GM19438 (cell line): Measurements from ENCODE around the gene GALK1.

Source experiments
- ATAC-seq: cut with Tn5 transposase; IDR thresholded peaks from one replicate; pipeline ENCODE4 v1.9.1; 2021; ENCODE audit warnings: low read depth; ENCODE audit not compliant: unreplicated experiment

The GALK1 gene

GRCh38 chr17:75729351-75729750 is 35.6 kb downstream of the GALK1 start:
- no peak for ATAC-seq

GRCh38 chr17:75727391-75727790 is 37.6 kb downstream of the GALK1 start:
- ATAC-seq = no peak

- ATAC-seq = no peak
These were observed 39.5 kb downstream of the GALK1 start for GRCh38 chr17:75725504-75725903.

- ATAC-seq = no peak
These were observed 40.7 kb downstream of the GALK1 start for GRCh38 chr17:75724016-75725003.

- ATAC-seq = no peak
These were observed 41.6 kb downstream of the GALK1 start for GRCh38 chr17:75723171-75723930.

GRCh38 chr17:75722542-75723095 is 42.4 kb downstream of the GALK1 start:
- ATAC-seq = no peak

GRCh38 chr17:75722076-75722475 is 42.9 kb downstream of the GALK1 start:
- no peak for ATAC-seq

- ATAC-seq = no peak
These were observed 43.5 kb downstream of the GALK1 start for GRCh38 chr17:75721463-75722011.

- ATAC-seq = no peak
These were observed 44.1 kb downstream of the GALK1 start, which contains the start of gene ITGB4 for GRCh38 chr17:75720656-75721462. Gene ITGB4, plus strand, starts transcription at chr17:75721459. Its CDS starts 3,245 bp downstream, at chr17:75724704.

- ATAC-seq = no peak
These were observed 45.3 kb downstream of the GALK1 start for GRCh38 chr17:75719732-75720131.

- ATAC-seq = no peak
These were observed 52.5 kb downstream of the GALK1 start for GRCh38 chr17:75712446-75712845.
